Body of pancreas (tissue), 4 donors: ENCODE data around the gene INTS6L. TPM values are rescaled to one million over a fixed set of nuclear protein-coding genes. Genes with fewer than 3 reads are reported as not detected.

ENCODE experiments used
- ATAC-seq: fragments of 150-250 bp; one replicate; pipeline ENCODE4 v1.9.1; 2016
- DNase-seq, 4 donors: peaks; one replicate each; pipeline ENCODE4 v3.0.0-alpha.2; 2019
- H3K27ac ChIP-seq, 4 donors: fragments of 200-600 bp; sonication (generic); 1 replicate in 3 of 4; 2 replicates in 1 of 4; pipeline versions ENCODE4 v1.5.1 to v1.6.1; 2016 to 2019; ENCODE audit warnings: mild to moderate bottlenecking in 1 of 4, mixed read lengths in 1 of 4, moderate library complexity in 1 of 4
- H3K27me3 ChIP-seq, 2 donors: fragments of 200-600 bp; sonication (generic); one replicate each; pipeline ENCODE4 v1.6.0; 2016; ENCODE audit warnings: mild to moderate bottlenecking in 1 of 2
- H3K36me3 ChIP-seq, 2 donors: fragments of 200-600 bp; sonication (generic); replicated peaks in 1 of 2; 2 replicates each; pipeline ENCODE4 v1.5.1; 2016; ENCODE audit warnings: low read depth in 2 of 2; ENCODE audit not compliant: insufficient read depth in 1 of 2
- H3K4me1 ChIP-seq: fragments of 200-600 bp; sonication (generic); one replicate; pipeline ENCODE4 v1.6.0; 2016
- H3K4me3 ChIP-seq, 2 donors: fragments of 200-600 bp; sonication (generic); 1 replicate in 1 of 2; 2 replicates in 1 of 2; pipeline ENCODE4 v1.5.1; 2016 to 2019
- H3K9me3 ChIP-seq, 3 donors: fragments of 200-600 bp; sonication (generic); 1 replicate in 2 of 3; 2 replicates in 1 of 3; pipeline ENCODE4 v1.5.1; 2016
- CTCF ChIP-seq, 7 experiments: fragments of 450-650 bp in 4 of 7; fragments of 200-600 bp in 3 of 7; sonication (generic) in 3 of 7; IDR thresholded peaks; one replicate each; pipeline ENCODE4 v1.5.1; 2016 to 2019; ENCODE audit warnings: antibody characterized with exemption in 7 of 7
- POLR2A ChIP-seq, 3 donors: fragments of 450-650 bp; IDR thresholded peaks; one replicate each; pipeline ENCODE4 v1.6.1; 2016; ENCODE audit warnings: antibody characterized with exemption in 3 of 3, mild to moderate bottlenecking in 2 of 3
- WGBS, 2 donors: methylation state at CpG; one replicate each; pipeline ENCODE4 v1.1.5; 2017; 5-methylcytosine and 5-hydroxymethylcytosine counted together
- intact Hi-C: fragments of 100-400 bp; cut with DNase I; formaldehyde crosslinking; loops from one replicate; pipeline ENCODE4 v1.15.1; 2023
- total RNA-seq, 2 donors: library from RNA; depleted of rRNA; stranded (reverse); fragments of >200 nt; gene quantifications; one replicate each; pipeline ENCODE4 v1.1.0, GENCODE V29; 2016

Gene INTS6L
- total RNA-seq, 2 donors from 2014 or later, result 4.7 to 6.9 TPM

- no peaks in the 10 kb centered on the region for H3K27me3 ChIP-seq
- H3K27ac ChIP-seq, result peak overlapping the region in 1 of 4 donors; percentile 12
- TF ChIP-seq CTCF (IDR thresholded peaks at IDR 0.05) (no peak), POLR2A (IDR thresholded peaks at IDR 0.05) (no peak)
- DNase-seq, result no peak
- intact Hi-C loops, result no loop called here
- no peak overlapping the region for H3K4me3 ChIP-seq
- peaks cover 6% of the 10 kb centered on the region for H3K4me1 ChIP-seq
- H3K36me3 ChIP-seq, result no peaks in the 10 kb centered on the region
- ATAC-seq, result no peak
- WGBS, 2 donors, result 37 to 44% methylated on average over 2 of the region's 2 CpGs
- H3K9me3 ChIP-seq, result no peaks in the 10 kb centered on the region
These were observed 23.5 kb downstream of the INTS6L start for GRCh38 chrX:135543924-135544323.

GRCh38 chrX:135544338-135544948 lies 24.0 kb downstream of the INTS6L start:
- peaks cover 6% of the 10 kb centered on the region for H3K4me1 ChIP-seq
- no peaks in the 10 kb centered on the region for H3K36me3 ChIP-seq
- ATAC-seq, result no peak
- H3K9me3 ChIP-seq, result no peaks in the 10 kb centered on the region
- WGBS, 2 donors, result 20 to 21% methylated on average over 5 of the region's 5 CpGs
- H3K27me3 ChIP-seq, result no peaks in the 10 kb centered on the region
- no peak overlapping the region for H3K4me3 ChIP-seq
- TF ChIP-seq POLR2A (IDR thresholded peaks at IDR 0.05) (no peak), CTCF (IDR thresholded peaks at IDR 0.05) (no peak)
- peak overlapping the region in 1 of 4 donors; percentile 12 for H3K27ac ChIP-seq
- DNase-seq, result peak in 1 of 4 donors; percentile 6
- intact Hi-C loops, result no loop called here

GRCh38 chrX:135547767-135548166 lies 27.3 kb downstream of the INTS6L start:
- peaks cover 6% of the 10 kb centered on the region for H3K4me1 ChIP-seq
- intact Hi-C loops, result no loop called here
- no peaks in the 10 kb centered on the region for H3K27me3 ChIP-seq
- ATAC-seq (no peak), DNase-seq (no peak)
- no peak overlapping the region for H3K27ac ChIP-seq
- no peak overlapping the region for H3K4me3 ChIP-seq
- 74 to 86% methylated on average over 4 of the region's 4 CpGs for WGBS, 2 donors
- TF ChIP-seq CTCF (IDR thresholded peaks at IDR 0.05) (no peak), POLR2A (IDR thresholded peaks at IDR 0.05) (no peak)
- H3K36me3 ChIP-seq, result no peaks in the 10 kb centered on the region
- no peaks in the 10 kb centered on the region for H3K9me3 ChIP-seq

- Histone ChIP-seq H3K27ac (no peak overlapping the region), H3K27me3 (no peaks in the 10 kb centered on the region), H3K4me1 (no peaks in the 10 kb centered on the region), H3K36me3 (no peaks in the 10 kb centered on the region), H3K4me3 (no peak overlapping the region), H3K9me3 (no peaks in the 10 kb centered on the region)
- intact Hi-C loops, result no loop called here
- TF ChIP-seq CTCF (IDR thresholded peaks at IDR 0.05) (no peak), POLR2A (IDR thresholded peaks at IDR 0.05) (no peak)
- ATAC-seq (no peak), DNase-seq (no peak)
- WGBS, 2 donors, result 54 to 66% methylated on average over 2 of the region's 2 CpGs
These were observed 29.1 kb downstream of the INTS6L start for GRCh38 chrX:135549519-135549918.

GRCh38 chrX:135556055-135556454 lies 35.6 kb downstream of the INTS6L start:
- Histone ChIP-seq H3K36me3 (no peaks in the 10 kb centered on the region), H3K27me3 (no peaks in the 10 kb centered on the region), H3K27ac (no peak overlapping the region), H3K9me3 (no peaks in the 10 kb centered on the region), H3K4me1 (no peaks in the 10 kb centered on the region), H3K4me3 (no peak overlapping the region)
- no peak for DNase-seq
- no peak for ATAC-seq
- 77 to 83% methylated on average over 3 of the region's 3 CpGs for WGBS, 2 donors
- TF ChIP-seq POLR2A (IDR thresholded peaks at IDR 0.05) (no peak), CTCF (IDR thresholded peaks at IDR 0.05) (no peak)
- intact Hi-C loops, result no loop called here
